Upper lobe of left lung (tissue), 4 donors: ENCODE measurements around the gene OR6A2.

Experiments used
- EP300 ChIP-seq, 4 donors: sonication (generic); formaldehyde crosslinking; IDR thresholded peaks; one replicate each; pipeline ENCODE4 v1.5.1; 2017; ENCODE audit warnings: antibody characterized with exemption in 4 of 4, control low read depth in 2 of 4
- POLR2A ChIP-seq, 4 donors: fragments of 450-650 bp; IDR thresholded peaks; one replicate each; pipeline ENCODE4 v1.5.1; 2016 to 2017; ENCODE audit warnings: antibody characterized with exemption in 4 of 4, mild to moderate bottlenecking in 2 of 4
- POLR2AphosphoS5 ChIP-seq, 2 donors: sonication (generic); formaldehyde crosslinking; IDR thresholded peaks; one replicate each; pipeline ENCODE4 v1.5.1; 2017; ENCODE audit warnings: antibody characterized with exemption in 2 of 2
- TF ChIP-seq, protein P1 (sequence below), 6 experiments: fragments of 450-650 bp in 4 of 6; fragments of 200-600 bp in 2 of 6; sonication (generic) in 2 of 6; IDR thresholded peaks; one replicate each; pipeline ENCODE4 v1.5.1; 2016 to 2019; ENCODE audit warnings: antibody characterized with exemption in 6 of 6

DNA sequence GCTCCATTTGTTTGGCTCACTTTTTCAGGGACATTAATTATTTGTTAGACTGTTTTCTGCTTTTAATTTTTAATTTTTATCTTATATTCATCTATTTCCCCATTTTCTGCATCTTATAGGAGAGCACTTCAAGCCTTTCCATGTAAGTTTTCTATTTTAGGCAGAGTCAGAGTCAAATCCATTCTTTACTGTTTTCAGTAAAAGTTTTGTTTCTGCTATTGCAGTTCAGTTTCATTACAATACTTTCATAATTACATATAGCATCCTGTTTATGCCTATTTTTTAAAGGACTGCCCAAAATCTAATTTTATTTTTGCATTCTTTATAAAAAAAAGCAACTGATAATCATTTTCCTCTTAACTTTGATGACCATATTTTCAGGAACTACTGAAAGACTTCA, 42.2 kb upstream of the OR6A2 start:
- no peak for TF ChIP-seq POLR2A (IDR thresholded peaks at IDR 0.05)
- no peak for TF ChIP-seq POLR2AphosphoS5 (IDR thresholded peaks at IDR 0.05)
- TF ChIP-seq EP300 (IDR thresholded peaks at IDR 0.05): no peak
- TF ChIP-seq, protein P1, sequence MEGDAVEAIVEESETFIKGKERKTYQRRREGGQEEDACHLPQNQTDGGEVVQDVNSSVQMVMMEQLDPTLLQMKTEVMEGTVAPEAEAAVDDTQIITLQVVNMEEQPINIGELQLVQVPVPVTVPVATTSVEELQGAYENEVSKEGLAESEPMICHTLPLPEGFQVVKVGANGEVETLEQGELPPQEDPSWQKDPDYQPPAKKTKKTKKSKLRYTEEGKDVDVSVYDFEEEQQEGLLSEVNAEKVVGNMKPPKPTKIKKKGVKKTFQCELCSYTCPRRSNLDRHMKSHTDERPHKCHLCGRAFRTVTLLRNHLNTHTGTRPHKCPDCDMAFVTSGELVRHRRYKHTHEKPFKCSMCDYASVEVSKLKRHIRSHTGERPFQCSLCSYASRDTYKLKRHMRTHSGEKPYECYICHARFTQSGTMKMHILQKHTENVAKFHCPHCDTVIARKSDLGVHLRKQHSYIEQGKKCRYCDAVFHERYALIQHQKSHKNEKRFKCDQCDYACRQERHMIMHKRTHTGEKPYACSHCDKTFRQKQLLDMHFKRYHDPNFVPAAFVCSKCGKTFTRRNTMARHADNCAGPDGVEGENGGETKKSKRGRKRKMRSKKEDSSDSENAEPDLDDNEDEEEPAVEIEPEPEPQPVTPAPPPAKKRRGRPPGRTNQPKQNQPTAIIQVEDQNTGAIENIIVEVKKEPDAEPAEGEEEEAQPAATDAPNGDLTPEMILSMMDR (IDR thresholded peaks at IDR 0.05): no peak
